GM12878 (cell line): ENCODE results near the gene SLC25A48.

ENCODE experiments used
- POLR2A ChIP-seq: IDR thresholded peaks from 2 replicates; pipeline ENCODE4 v1.6.1; 2011; ENCODE audit warnings: low read depth, mild to moderate bottlenecking, low read length
- SMC3 ChIP-seq: IDR thresholded peaks from 2 replicates; pipeline ENCODE4 v1.6.1; 2011; ENCODE audit warnings: low read length, improper control_type of control experiment, borderline replicate concordance
- YBX1 ChIP-seq: fragments of 450-650 bp; IDR thresholded peaks from 2 replicates; pipeline ENCODE4 v1.6.1; 2016; ENCODE audit warnings: antibody characterized with exemption

GRCh38 chr5:135869276-135869675 lies 34.8 kb downstream of the SLC25A48 start:
- no peak for TF ChIP-seq YBX1
- TF ChIP-seq SMC3: no peak
- no peak for TF ChIP-seq POLR2A
